Ovary (tissue), 3 donors: Measurements from ENCODE around the gene ATXN1.

Experiments used
- EP300 ChIP-seq: sonication (generic); formaldehyde crosslinking; IDR thresholded peaks from one replicate; pipeline ENCODE4 v1.6.1; 2017; ENCODE audit warnings: antibody characterized with exemption
- POLR2A ChIP-seq: fragments of 450-650 bp; IDR thresholded peaks from one replicate; pipeline ENCODE4 v1.6.1; 2017; ENCODE audit warnings: antibody characterized with exemption, mild to moderate bottlenecking, moderate library complexity
- TF ChIP-seq, protein P1 (sequence below), 3 donors: fragments of 450-650 bp in 2 of 3; fragments of 200-600 bp in 1 of 3; IDR thresholded peaks; one replicate each; pipeline versions ENCODE4 v1.5.1 to v1.8.0; 2016 to 2022; ENCODE audit warnings: antibody characterized with exemption in 3 of 3, mild to moderate bottlenecking in 1 of 3
- donor health status: DM: no; HTN: no; CAD: no.

DNA sequence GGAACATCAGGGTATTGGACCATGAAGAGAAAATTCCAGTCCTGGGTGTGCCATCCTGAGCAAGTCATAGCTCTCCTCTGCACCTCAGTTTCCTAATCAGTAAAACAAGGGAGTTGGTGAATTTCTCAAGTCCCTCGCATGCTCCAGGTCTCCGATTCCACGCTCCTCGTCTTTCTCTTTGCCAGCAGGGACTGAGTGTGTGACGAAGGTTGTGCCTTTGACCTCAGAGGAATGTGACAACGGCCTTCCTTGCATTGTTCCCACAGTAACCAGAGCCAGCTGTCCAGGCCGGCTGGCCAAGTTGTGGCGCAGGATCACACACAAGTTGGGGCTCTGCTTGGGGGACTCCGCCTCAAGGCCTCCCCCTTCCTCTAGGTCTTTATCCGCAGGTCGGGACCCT, 217.3 kb downstream of the ATXN1 start:
- TF ChIP-seq POLR2A (no peak), EP300 (no peak)
- TF ChIP-seq, protein P1, sequence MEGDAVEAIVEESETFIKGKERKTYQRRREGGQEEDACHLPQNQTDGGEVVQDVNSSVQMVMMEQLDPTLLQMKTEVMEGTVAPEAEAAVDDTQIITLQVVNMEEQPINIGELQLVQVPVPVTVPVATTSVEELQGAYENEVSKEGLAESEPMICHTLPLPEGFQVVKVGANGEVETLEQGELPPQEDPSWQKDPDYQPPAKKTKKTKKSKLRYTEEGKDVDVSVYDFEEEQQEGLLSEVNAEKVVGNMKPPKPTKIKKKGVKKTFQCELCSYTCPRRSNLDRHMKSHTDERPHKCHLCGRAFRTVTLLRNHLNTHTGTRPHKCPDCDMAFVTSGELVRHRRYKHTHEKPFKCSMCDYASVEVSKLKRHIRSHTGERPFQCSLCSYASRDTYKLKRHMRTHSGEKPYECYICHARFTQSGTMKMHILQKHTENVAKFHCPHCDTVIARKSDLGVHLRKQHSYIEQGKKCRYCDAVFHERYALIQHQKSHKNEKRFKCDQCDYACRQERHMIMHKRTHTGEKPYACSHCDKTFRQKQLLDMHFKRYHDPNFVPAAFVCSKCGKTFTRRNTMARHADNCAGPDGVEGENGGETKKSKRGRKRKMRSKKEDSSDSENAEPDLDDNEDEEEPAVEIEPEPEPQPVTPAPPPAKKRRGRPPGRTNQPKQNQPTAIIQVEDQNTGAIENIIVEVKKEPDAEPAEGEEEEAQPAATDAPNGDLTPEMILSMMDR (IDR thresholded peaks at IDR 0.05), result no peak
